ENCODE data around the gene FAM204A. TPM values are rescaled to one million over a fixed set of nuclear protein-coding genes. Genes with fewer than 3 reads are reported as not detected.

Gene FAM204A
- total RNA-seq, 1 donor: 85.8 TPM

DNA sequence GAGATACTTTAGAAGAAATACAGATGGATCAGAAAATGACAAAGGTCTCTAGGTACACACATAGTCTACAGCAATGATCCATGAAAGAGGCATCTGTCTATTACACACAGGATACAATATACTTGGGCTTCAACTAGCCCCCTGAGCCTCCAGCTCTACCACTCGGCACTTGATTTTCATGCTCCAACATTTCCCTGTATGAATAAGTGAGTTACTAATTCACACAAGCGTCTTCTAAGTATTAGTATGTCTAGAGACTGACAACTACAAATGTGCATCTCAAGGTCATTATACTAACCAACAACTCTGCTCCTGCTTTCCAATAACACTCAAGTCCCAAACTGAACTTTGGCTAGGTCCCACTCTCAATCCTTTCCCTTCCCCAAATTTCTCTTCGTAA, 8.3 kb downstream of the FAM204A start:
- Histone ChIP-seq H3K27me3 (ENCODE audit: insufficient read depth, low read length) (no peaks in the 10 kb centered on the region), H3K9me3 (ENCODE audit: low read depth, low read length) (no peaks in the 10 kb centered on the region), H3K4me1 (ENCODE audit: insufficient read depth, low read length) (no peaks in the 10 kb centered on the region), H3K36me3 (ENCODE audit: insufficient read depth, low read length) (peaks cover 45% of the 10 kb centered on the region), H3K27ac (ENCODE audit: low read depth, low read length) (no peak overlapping the region), H2AFZ (ENCODE audit: low read length) (no peak overlapping the region), H3K4me3 (ENCODE audit: insufficient read depth, low read length) (no peak overlapping the region), H3K4me2 (ENCODE audit: insufficient read depth, low read length) (no peak overlapping the region), H3K79me2 (ENCODE audit: insufficient read depth, low read length) (peaks cover 27% of the 10 kb centered on the region), H4K20me1 (ENCODE audit: insufficient read depth, low read length) (peaks cover 6% of the 10 kb centered on the region)
- DNase-seq (ENCODE audit: insufficient read length, low spot score, missing footprints): no peak
- TF ChIP-seq, protein P1, sequence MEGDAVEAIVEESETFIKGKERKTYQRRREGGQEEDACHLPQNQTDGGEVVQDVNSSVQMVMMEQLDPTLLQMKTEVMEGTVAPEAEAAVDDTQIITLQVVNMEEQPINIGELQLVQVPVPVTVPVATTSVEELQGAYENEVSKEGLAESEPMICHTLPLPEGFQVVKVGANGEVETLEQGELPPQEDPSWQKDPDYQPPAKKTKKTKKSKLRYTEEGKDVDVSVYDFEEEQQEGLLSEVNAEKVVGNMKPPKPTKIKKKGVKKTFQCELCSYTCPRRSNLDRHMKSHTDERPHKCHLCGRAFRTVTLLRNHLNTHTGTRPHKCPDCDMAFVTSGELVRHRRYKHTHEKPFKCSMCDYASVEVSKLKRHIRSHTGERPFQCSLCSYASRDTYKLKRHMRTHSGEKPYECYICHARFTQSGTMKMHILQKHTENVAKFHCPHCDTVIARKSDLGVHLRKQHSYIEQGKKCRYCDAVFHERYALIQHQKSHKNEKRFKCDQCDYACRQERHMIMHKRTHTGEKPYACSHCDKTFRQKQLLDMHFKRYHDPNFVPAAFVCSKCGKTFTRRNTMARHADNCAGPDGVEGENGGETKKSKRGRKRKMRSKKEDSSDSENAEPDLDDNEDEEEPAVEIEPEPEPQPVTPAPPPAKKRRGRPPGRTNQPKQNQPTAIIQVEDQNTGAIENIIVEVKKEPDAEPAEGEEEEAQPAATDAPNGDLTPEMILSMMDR (IDR thresholded peaks at IDR 0.05; ENCODE audit: extremely low read depth, low read depth, low read length): no peak

DNA sequence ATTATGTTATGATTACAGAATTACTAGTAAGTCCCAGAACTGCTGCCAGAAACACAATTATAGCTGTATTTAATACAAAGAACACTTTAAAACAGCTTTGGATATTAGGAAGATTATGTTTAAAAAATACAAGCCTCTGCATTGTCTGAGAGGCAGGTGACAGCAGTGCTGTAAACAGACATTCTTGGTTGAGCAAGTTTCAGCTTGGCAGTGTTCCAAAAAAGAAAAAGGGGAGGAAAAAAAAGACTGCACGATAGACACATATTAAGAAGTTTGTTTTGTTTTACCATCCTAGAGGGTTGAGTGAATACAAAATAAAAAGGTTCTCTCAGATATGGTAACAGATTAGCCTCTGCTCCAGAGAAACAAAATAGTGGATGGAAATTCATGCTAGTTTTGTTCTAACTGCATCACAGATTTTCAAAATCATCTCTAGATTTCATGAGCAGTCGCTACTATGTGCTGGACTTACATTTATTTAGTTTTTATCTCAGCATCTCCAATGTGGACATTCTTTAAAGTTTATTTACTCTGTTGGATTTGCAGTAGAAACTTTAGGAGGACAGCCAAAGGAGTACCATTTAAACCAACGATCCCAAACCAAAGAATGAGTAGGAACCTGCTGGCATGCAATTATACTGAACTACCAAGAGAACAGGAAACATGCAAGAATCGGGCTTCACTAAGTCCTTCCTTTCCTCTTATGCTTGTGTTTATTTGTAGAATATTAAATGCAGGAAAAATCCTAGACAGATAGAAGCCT, 9.0 kb downstream of the FAM204A start:
- no peak for DNase-seq (ENCODE audit: insufficient read length, low spot score, missing footprints)
- Histone ChIP-seq H4K20me1 (ENCODE audit: insufficient read depth, low read length) (no peaks in the 10 kb centered on the region), H2AFZ (ENCODE audit: low read length) (no peak overlapping the region), H3K79me2 (ENCODE audit: insufficient read depth, low read length) (peaks cover 20% of the 10 kb centered on the region), H3K27me3 (ENCODE audit: insufficient read depth, low read length) (no peaks in the 10 kb centered on the region), H3K9me3 (ENCODE audit: low read depth, low read length) (no peaks in the 10 kb centered on the region), H3K4me2 (ENCODE audit: insufficient read depth, low read length) (no peak overlapping the region), H3K36me3 (ENCODE audit: insufficient read depth, low read length) (peaks cover 46% of the 10 kb centered on the region), H3K4me1 (ENCODE audit: insufficient read depth, low read length) (no peaks in the 10 kb centered on the region), H3K4me3 (ENCODE audit: insufficient read depth, low read length) (no peak overlapping the region), H3K27ac (ENCODE audit: low read depth, low read length) (no peak overlapping the region)
- TF ChIP-seq, protein P1 (IDR thresholded peaks at IDR 0.05; ENCODE audit: extremely low read depth, low read depth, low read length): no peak

DNA sequence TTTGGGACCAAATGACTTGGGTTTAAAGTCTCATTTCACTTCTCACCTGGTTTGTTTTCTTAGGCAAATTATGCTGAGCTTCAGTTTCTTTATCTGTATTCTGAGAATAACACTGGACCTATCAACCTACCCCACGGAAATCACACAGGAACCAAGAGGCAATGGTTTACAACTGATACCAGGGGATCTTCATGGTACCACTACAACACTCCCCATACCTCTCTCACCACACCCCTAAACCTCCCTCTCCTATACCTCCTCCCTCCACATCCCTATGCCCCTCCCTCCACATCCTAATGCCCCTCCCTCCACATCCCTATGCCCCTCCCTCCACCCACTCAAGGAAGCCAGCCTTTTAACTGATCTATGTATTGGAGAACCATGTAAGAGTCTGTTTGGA, 9.9 kb downstream of the FAM204A start:
- no peaks in the 10 kb centered on the region for H3K4me1 ChIP-seq (ENCODE audit: insufficient read depth, low read length)
- no peak overlapping the region for H3K27ac ChIP-seq (ENCODE audit: low read depth, low read length)
- no peak overlapping the region for H2AFZ ChIP-seq (ENCODE audit: low read length)
- no peak overlapping the region for H3K4me2 ChIP-seq (ENCODE audit: insufficient read depth, low read length)
- H3K36me3 ChIP-seq (ENCODE audit: insufficient read depth, low read length): peaks cover 49% of the 10 kb centered on the region
- TF ChIP-seq, protein P1 (IDR thresholded peaks at IDR 0.05; ENCODE audit: extremely low read depth, low read depth, low read length): no peak
- no peak for DNase-seq (ENCODE audit: insufficient read length, low spot score, missing footprints)
- no peak overlapping the region for H3K4me3 ChIP-seq (ENCODE audit: insufficient read depth, low read length)
- no peaks in the 10 kb centered on the region for H3K9me3 ChIP-seq (ENCODE audit: low read depth, low read length)
- no peaks in the 10 kb centered on the region for H3K27me3 ChIP-seq (ENCODE audit: insufficient read depth, low read length)
- H3K79me2 ChIP-seq (ENCODE audit: insufficient read depth, low read length): peaks cover 11% of the 10 kb centered on the region
- no peaks in the 10 kb centered on the region for H4K20me1 ChIP-seq (ENCODE audit: insufficient read depth, low read length)

DNA sequence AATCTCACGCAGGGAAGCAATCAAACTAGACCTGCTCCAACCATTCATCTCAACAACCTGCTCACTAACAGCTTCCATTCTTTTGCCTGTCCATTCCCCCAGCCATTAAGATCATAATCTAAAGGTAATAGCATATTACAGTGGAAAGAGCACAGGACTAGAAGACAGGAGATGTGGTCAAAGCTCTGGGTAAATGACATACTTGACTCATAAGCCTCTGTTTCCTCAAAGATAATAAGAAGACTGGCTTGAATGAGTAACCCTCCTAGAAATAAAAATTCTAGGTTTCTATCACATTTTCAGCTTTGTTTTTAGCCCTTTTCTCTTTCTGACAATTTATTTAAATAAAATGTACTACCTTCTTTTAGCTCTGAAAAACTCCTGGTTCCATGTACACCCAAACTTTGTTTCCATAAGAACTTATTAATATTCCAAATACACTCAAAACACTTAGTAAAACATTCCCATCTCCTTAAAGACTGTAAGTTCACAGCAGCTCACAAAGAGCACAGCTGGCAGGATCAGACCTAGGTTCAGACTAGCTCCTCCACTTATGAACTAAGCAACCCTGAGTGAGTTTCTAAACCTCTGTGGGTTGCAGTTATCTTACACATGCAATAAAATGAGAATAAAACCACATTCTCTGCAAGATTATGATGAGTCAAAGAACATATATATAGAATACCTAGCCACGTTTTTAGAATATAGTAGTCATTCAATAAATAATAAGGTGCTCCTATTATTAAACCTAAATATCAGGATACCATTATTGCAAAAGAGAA, 11.6 kb downstream of the FAM204A start:
- no peaks in the 10 kb centered on the region for H4K20me1 ChIP-seq (ENCODE audit: insufficient read depth, low read length)
- H3K36me3 ChIP-seq (ENCODE audit: insufficient read depth, low read length): peaks cover 49% of the 10 kb centered on the region
- no peak for DNase-seq (ENCODE audit: insufficient read length, low spot score, missing footprints)
- H3K9me3 ChIP-seq (ENCODE audit: low read depth, low read length): no peaks in the 10 kb centered on the region
- H3K79me2 ChIP-seq (ENCODE audit: insufficient read depth, low read length): peaks cover 8% of the 10 kb centered on the region
- H2AFZ ChIP-seq (ENCODE audit: low read length): no peak overlapping the region
- no peak overlapping the region for H3K4me2 ChIP-seq (ENCODE audit: insufficient read depth, low read length)
- H3K4me1 ChIP-seq (ENCODE audit: insufficient read depth, low read length): no peaks in the 10 kb centered on the region
- H3K27me3 ChIP-seq (ENCODE audit: insufficient read depth, low read length): no peaks in the 10 kb centered on the region
- H3K4me3 ChIP-seq (ENCODE audit: insufficient read depth, low read length): no peak overlapping the region
- no peak overlapping the region for H3K27ac ChIP-seq (ENCODE audit: low read depth, low read length)
- TF ChIP-seq, protein P1 (IDR thresholded peaks at IDR 0.05; ENCODE audit: extremely low read depth, low read depth, low read length): no peak

All from osteoblast (primary cell).